NB4 (cell line): ENCODE data around the gene ACOX3.

Experiments used
- CTCF ChIP-seq: IDR thresholded peaks from one replicate; pipeline ENCODE4 v1.5.1; 2012; ENCODE audit warnings: low read depth, low read length
- MAX ChIP-seq: IDR thresholded peaks from 2 replicates; pipeline ENCODE4 v1.6.1; 2011; ENCODE audit warnings: low read depth, low read length
- POLR2A ChIP-seq: IDR thresholded peaks from 2 replicates; pipeline ENCODE4 v1.6.1; 2011; ENCODE audit warnings: mild to moderate bottlenecking; ENCODE audit not compliant: insufficient read length; ENCODE audit errors: extremely low read depth

- TF ChIP-seq CTCF (no peak), POLR2A (no peak), MAX (no peak)
Measured at GRCh38 chr4:8419222-8420041, 21.1 kb downstream of the ACOX3 start.
